ENCODE measurements around the gene ARHGAP8. TPM values are rescaled to one million over a fixed set of nuclear protein-coding genes. Genes with fewer than 3 reads are reported as not detected.

ARHGAP8 gene
- total and polyA plus RNA-seq, 10 of the 15 experiments (the other 5 are each of a cell fraction or from before 2014, with no cell fraction given) = 0.33 TPM; not detected in 9

DNA sequence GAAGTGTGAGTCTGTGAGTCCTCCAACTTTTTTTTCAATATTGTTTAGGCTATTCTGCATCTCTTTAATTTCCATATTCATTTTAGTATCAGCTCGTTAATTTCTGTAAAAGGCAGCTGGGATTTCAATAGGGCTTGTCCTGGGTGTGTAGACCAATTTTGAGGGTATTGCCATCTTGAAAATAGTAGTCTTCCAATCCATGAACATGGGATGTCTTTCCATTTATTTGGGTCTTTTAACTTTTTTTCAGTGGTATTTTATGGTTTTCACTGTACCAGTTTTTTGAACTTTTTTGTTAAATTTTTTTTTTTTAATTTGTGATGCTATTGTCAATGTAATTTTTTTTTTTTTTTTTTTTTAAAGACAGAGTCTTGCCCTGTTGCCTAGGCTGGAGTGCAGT lies 79.5 kb downstream of the ARHGAP8 start:
- H3K4me3 ChIP-seq = no peak overlapping the region
- ChIA-PET RAD21 (ENCODE audit: unreplicated experiment) (no interaction called here), CTCF (no interaction called here), POLR2A (no interaction called here), SMC1A (ENCODE audit: uncharacterized antibody, unreplicated experiment) (no interaction called here)
- H3K27ac ChIP-seq (ENCODE audit: control insufficient read depth, insufficient read depth) = no peak overlapping the region
- H3K4me1 ChIP-seq (ENCODE audit: control insufficient read depth, insufficient read depth, low read length) = no peaks in the 10 kb centered on the region
- H3K9ac ChIP-seq (ENCODE audit: control insufficient read depth, insufficient read depth, low read length) = no peak overlapping the region
- FAIRE-seq (no peak), DNase-seq (ENCODE audit: low read depth, low spot score) (no peak), ATAC-seq (no peak)
- H3K36me3 ChIP-seq (ENCODE audit: control insufficient read depth in 2 of 2, insufficient read depth in 2 of 2, low read length in 1 of 2) = no peaks in the 10 kb centered on the region
- no TSS peak for BruUV-seq (replicated peaks)
- WGBS (ENCODE audit: insufficient coverage, insufficient replicate concordance, low lambda C conversion rate, missing lambda C conversion rate) = 0% methylated on average over 1 of the region's 1 CpG
- no peaks in the 10 kb centered on the region for H3K27me3 ChIP-seq (replicated peaks in 1 of 2; ENCODE audit: control insufficient read depth in 2 of 2, insufficient read depth in 2 of 2, low read length in 1 of 2)
- H2AFZ ChIP-seq (ENCODE audit: control insufficient read depth, low read depth, low read length) = no peak overlapping the region
- H3K4me2 ChIP-seq (ENCODE audit: control insufficient read depth, insufficient read depth) = no peak overlapping the region
- TF ChIP-seq JUNB (IDR thresholded peaks at IDR 0.05) = no peak
- TF ChIP-seq, protein P1, sequence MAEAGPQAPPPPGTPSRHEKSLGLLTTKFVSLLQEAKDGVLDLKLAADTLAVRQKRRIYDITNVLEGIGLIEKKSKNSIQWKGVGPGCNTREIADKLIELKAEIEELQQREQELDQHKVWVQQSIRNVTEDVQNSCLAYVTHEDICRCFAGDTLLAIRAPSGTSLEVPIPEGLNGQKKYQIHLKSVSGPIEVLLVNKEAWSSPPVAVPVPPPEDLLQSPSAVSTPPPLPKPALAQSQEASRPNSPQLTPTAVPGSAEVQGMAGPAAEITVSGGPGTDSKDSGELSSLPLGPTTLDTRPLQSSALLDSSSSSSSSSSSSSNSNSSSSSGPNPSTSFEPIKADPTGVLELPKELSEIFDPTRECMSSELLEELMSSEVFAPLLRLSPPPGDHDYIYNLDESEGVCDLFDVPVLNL (IDR thresholded peaks at IDR 0.05; ENCODE audit: low read depth, low read length) = no peak
- no peak for TF ChIP-seq NFYB (IDR thresholded peaks at IDR 0.05; ENCODE audit: insufficient read depth, low read depth, low read length)
- TF ChIP-seq BCL11A (IDR thresholded peaks at IDR 0.05; ENCODE audit: low read depth, low read length) = no peak
- TF ChIP-seq SIX5 (IDR thresholded peaks at IDR 0.05; ENCODE audit: low read depth, low read length, severe bottlenecking) = no peak
- no peak for TF ChIP-seq WRNIP1 (IDR thresholded peaks at IDR 0.05; ENCODE audit: borderline replicate concordance, low read depth, low read length)
- TF ChIP-seq, protein P2, sequence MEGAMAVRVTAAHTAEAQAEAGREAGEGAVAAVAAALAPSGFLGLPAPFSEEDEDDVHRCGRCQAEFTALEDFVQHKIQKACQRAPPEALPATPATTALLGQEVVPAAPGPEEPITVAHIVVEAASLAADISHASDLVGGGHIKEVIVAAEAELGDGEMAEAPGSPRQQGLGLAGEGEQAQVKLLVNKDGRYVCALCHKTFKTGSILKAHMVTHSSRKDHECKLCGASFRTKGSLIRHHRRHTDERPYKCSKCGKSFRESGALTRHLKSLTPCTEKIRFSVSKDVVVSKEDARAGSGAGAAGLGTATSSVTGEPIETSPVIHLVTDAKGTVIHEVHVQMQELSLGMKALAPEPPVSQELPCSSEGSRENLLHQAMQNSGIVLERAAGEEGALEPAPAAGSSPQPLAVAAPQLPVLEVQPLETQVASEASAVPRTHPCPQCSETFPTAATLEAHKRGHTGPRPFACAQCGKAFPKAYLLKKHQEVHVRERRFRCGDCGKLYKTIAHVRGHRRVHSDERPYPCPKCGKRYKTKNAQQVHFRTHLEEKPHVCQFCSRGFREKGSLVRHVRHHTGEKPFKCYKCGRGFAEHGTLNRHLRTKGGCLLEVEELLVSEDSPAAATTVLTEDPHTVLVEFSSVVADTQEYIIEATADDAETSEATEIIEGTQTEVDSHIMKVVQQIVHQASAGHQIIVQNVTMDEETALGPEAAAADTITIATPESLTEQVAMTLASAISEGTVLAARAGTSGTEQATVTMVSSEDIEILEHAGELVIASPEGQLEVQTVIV (IDR thresholded peaks at IDR 0.05; ENCODE audit: borderline replicate concordance, partially characterized antibody) = no peak
- no peak for TF ChIP-seq SREBF2 (IDR thresholded peaks at IDR 0.05; ENCODE audit: low read length)
- TF ChIP-seq SRF (IDR thresholded peaks at IDR 0.05; ENCODE audit: low read depth in 2 of 2, low read length in 2 of 2) = no peak
- TF ChIP-seq, protein P3, sequence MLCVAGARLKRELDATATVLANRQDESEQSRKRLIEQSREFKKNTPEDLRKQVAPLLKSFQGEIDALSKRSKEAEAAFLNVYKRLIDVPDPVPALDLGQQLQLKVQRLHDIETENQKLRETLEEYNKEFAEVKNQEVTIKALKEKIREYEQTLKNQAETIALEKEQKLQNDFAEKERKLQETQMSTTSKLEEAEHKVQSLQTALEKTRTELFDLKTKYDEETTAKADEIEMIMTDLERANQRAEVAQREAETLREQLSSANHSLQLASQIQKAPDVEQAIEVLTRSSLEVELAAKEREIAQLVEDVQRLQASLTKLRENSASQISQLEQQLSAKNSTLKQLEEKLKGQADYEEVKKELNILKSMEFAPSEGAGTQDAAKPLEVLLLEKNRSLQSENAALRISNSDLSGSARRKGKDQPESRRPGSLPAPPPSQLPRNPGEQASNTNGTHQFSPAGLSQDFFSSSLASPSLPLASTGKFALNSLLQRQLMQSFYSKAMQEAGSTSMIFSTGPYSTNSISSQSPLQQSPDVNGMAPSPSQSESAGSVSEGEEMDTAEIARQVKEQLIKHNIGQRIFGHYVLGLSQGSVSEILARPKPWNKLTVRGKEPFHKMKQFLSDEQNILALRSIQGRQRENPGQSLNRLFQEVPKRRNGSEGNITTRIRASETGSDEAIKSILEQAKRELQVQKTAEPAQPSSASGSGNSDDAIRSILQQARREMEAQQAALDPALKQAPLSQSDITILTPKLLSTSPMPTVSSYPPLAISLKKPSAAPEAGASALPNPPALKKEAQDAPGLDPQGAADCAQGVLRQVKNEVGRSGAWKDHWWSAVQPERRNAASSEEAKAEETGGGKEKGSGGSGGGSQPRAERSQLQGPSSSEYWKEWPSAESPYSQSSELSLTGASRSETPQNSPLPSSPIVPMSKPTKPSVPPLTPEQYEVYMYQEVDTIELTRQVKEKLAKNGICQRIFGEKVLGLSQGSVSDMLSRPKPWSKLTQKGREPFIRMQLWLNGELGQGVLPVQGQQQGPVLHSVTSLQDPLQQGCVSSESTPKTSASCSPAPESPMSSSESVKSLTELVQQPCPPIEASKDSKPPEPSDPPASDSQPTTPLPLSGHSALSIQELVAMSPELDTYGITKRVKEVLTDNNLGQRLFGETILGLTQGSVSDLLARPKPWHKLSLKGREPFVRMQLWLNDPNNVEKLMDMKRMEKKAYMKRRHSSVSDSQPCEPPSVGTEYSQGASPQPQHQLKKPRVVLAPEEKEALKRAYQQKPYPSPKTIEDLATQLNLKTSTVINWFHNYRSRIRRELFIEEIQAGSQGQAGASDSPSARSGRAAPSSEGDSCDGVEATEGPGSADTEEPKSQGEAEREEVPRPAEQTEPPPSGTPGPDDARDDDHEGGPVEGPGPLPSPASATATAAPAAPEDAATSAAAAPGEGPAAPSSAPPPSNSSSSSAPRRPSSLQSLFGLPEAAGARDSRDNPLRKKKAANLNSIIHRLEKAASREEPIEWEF (IDR thresholded peaks at IDR 0.05; ENCODE audit: insufficient replicate concordance, low read depth, low read length) = no peak
- TF ChIP-seq NBN (IDR thresholded peaks at IDR 0.05) = no peak
- no peak for TF ChIP-seq CBX3 (IDR thresholded peaks at IDR 0.05; ENCODE audit: borderline replicate concordance, low read depth)
- TF ChIP-seq STAT3 (IDR thresholded peaks at IDR 0.05; ENCODE audit: low read depth, low read length) = no peak
- no peak for TF ChIP-seq RFX5 (IDR thresholded peaks at IDR 0.05; ENCODE audit: low read depth, low read length)
- no peaks in the 10 kb centered on the region; the same call in 2 of the 3 replicates for H3K9me3 ChIP-seq (replicated peaks; ENCODE audit: control insufficient read depth, insufficient read depth, low read length)
- no peaks in the 10 kb centered on the region for H3K79me2 ChIP-seq (ENCODE audit: control insufficient read depth, insufficient read depth, low read length)
- intact Hi-C loops (cut with micrococcal nuclease; ENCODE audit: unreplicated experiment) = no loop called here
- H4K20me1 ChIP-seq (ENCODE audit: control insufficient read depth, insufficient read depth) = no peaks in the 10 kb centered on the region
- in situ Hi-C loops (cut with MboI) = no loop called here

Measured in GM12878 (cell line).